ENCODE results near the gene GTPBP2. TPM values are rescaled to one million over a fixed set of nuclear protein-coding genes. Genes with fewer than 3 reads are reported as not detected.

Gene GTPBP2
- total and polyA plus RNA-seq, 2 of the 4 experiments (the other 2 are of a cell fraction) = 38.4 to 86.6 TPM

GRCh38 chr6:43629505-43630300 lies 639 bp upstream of the GTPBP2 start:
- Histone ChIP-seq H3K27me3 (ENCODE audit: control insufficient read depth, insufficient read depth, low read length) (no peaks in the 10 kb centered on the region), H3K9ac (ENCODE audit: low read depth, low read length) (peak overlapping the region; percentile 67), H3K18ac (ENCODE audit: low read depth, low read length) (peak overlapping the region; percentile 28), H3K4me3 (ENCODE audit: insufficient read depth, low read depth, low read length) (peak overlapping the region; percentile 46), H3K27ac (ENCODE audit: insufficient read depth, low read length) (peak overlapping the region; percentile 82), H3K4ac (ENCODE audit: low read depth, low read length) (peak overlapping the region; percentile 94), H2BK120ac (ENCODE audit: low read depth, low read length) (peak overlapping the region; percentile 86), H4K5ac (ENCODE audit: low read depth, low read length) (peak overlapping the region; percentile 23), H2BK15ac (ENCODE audit: low read depth, low read length) (peak overlapping the region; percentile 73; the same call in 2 of the 3 replicates), H4K91ac (ENCODE audit: insufficient read depth, low read depth, low read length) (peak overlapping the region; percentile 86), H3K9me1 (ENCODE audit: insufficient read depth, low read length) (peaks cover 21% of the 10 kb centered on the region), H2AFZ (replicated peaks; ENCODE audit: low read length, poor library complexity) (peak overlapping the region; percentile 94), H2AK5ac (ENCODE audit: low read depth, low read length) (peak overlapping the region; percentile 79; the same call in 1 of the 2 replicates), H4K8ac (ENCODE audit: low read depth in 2 of 2, low read length in 2 of 2) (peak overlapping the region; percentile 71 to 95), H3K9me3 (ENCODE audit: control insufficient read depth, insufficient read depth, low read length) (no peaks in the 10 kb centered on the region), H3K79me1 (ENCODE audit: low read depth in 1 of 2, low read length in 2 of 2) (peaks cover 22 to 39% of the 10 kb centered on the region in 2 experiments), H2BK5ac (ENCODE audit: low read depth, low read length, poor library complexity, severe bottlenecking) (peak overlapping the region; percentile 87), H3K23ac (ENCODE audit: low read depth, low read length) (peak overlapping the region; percentile 95), H2BK20ac (ENCODE audit: low read depth, low read length) (peak overlapping the region; percentile 76), H3K4me2 (ENCODE audit: low read depth, low read length) (peak overlapping the region; percentile 76), H3K14ac (replicated peaks; ENCODE audit: low read depth, low read length) (peak overlapping the region; percentile 96), H3K56ac (ENCODE audit: extremely low read depth, insufficient read depth, low read length) (peak overlapping the region; percentile 91), H3K4me1 (ENCODE audit: control insufficient read depth, insufficient read depth, low read length) (peaks cover 8% of the 10 kb centered on the region), H4K20me1 (ENCODE audit: insufficient read depth, low read length) (no peaks in the 10 kb centered on the region), H3K36me3 (ENCODE audit: control insufficient read depth, insufficient read depth, low read length) (peaks cover 15% of the 10 kb centered on the region), H2AK9ac (replicated peaks; ENCODE audit: low read depth, low read length, poor library complexity) (peak overlapping the region; percentile 90)
- CTCF ChIA-PET = interaction anchor here (1.0 kb wide), 1 partner anchor 19 kb away, joined by 3 read pairs; no protein-coding TSS in a partner anchor
- in situ Hi-C loops (cut with MboI; ENCODE audit: low sequenced_read_pairs) (no loop called here), dilution Hi-C loops (cut with HindIII; ENCODE audit: low sequenced_read_pairs, unreplicated experiment) (no loop called here), intact Hi-C loops (cut with micrococcal nuclease) (loop anchor here (5.0 kb wide), 1 partner anchor 143 kb away; the partner anchor contains the start of gene VEGFA)
- ATAC-seq (ENCODE audit: low read depth) = peak; percentile 81
- no peak; the same call in 1 of the 2 replicates for TF ChIP-seq MXI1 (IDR thresholded peaks at IDR 0.05; ENCODE audit: borderline replicate concordance, low read depth, low read length)
- 0 out of 2 replicates have a peak, but pooled peaks have one; percentile 6 for TF ChIP-seq FOS (IDR thresholded peaks at IDR 0.05; ENCODE audit: low read depth, low read length)
- TF ChIP-seq NFE2L2 (IDR thresholded peaks at IDR 0.05; ENCODE audit: low read depth, low read length) = no peak
- TF ChIP-seq MAZ (IDR thresholded peaks at IDR 0.05; ENCODE audit: borderline replicate concordance, low read depth, low read length) = peak; percentile 96; the same call in 1 of the 2 replicates
- TF ChIP-seq POLR2A (IDR thresholded peaks at IDR 0.05; ENCODE audit: low read depth, low read length) = peak; percentile 60; the same call in 1 of the 2 replicates
- peak; percentile 94 for TF ChIP-seq CEBPB (IDR thresholded peaks at IDR 0.05; ENCODE audit: low read depth, low read length)
- TF ChIP-seq USF2 (IDR thresholded peaks at IDR 0.05; ENCODE audit: low read depth, low read length) = peak; percentile 33; the same call in 1 of the 2 replicates
- TF ChIP-seq RAD21 (IDR thresholded peaks at IDR 0.05; ENCODE audit: low read length) = no peak
- peak; percentile 27; the same call in 1 of the 2 replicates for TF ChIP-seq BHLHE40 (IDR thresholded peaks at IDR 0.05; ENCODE audit: low read depth, low read length)
- TF ChIP-seq CTCF (conservative IDR thresholded peaks at IDR 0.05; ENCODE audit: low read depth, low read length) = no peak
- BruUV-seq (replicated peaks) = no TSS peak
- POLR2A ChIA-PET (ENCODE audit: unreplicated experiment) = interaction anchor here (0.6 to 1.0 kb wide), 2 partner anchors 14 to 513 kb away, joined by 3 read pairs; no protein-coding TSS in a partner anchor
- DNase-seq = peak; percentile 98
- WGBS, 2 experiments (ENCODE audit: extremely low coverage in 2 of 2, insufficient read length in 1 of 2) = 0% methylated on average over 9 of the region's 41 CpGs; no CpG with 5 or more reads in 1 of the 2 experiments

Data from IMR-90 (cell line).